Endodermal cell (in vitro differentiated cells): Measurements from ENCODE around the gene PRDM7. TPM values are rescaled to one million over a fixed set of nuclear protein-coding genes. Genes with fewer than 3 reads are reported as not detected.

Experiments
- DNase-seq: peaks from one replicate; pipeline ENCODE4 v3.0.0-alpha.2; 2017
- H3K27ac ChIP-seq: 2 replicates; pipeline ENCODE4 v1.5.1; 2013; ENCODE audit warnings: mild to moderate bottlenecking, low read depth, low read length, moderate library complexity
- H3K27me3 ChIP-seq: 2 replicates; pipeline ENCODE4 v1.6.1; 2013; ENCODE audit warnings: mild to moderate bottlenecking, low read length, moderate library complexity; ENCODE audit not compliant: insufficient read depth, control insufficient read depth, poor library complexity, severe bottlenecking
- H3K36me3 ChIP-seq: 2 replicates; pipeline ENCODE4 v1.7.0; 2013; ENCODE audit warnings: mild to moderate bottlenecking, low read length, moderate library complexity; ENCODE audit not compliant: control insufficient read depth, insufficient read depth
- H3K4me1 ChIP-seq: one replicate; pipeline ENCODE4 v1.7.0; 2013; ENCODE audit warnings: low read length; ENCODE audit not compliant: control insufficient read depth, insufficient read depth
- H3K4me3 ChIP-seq: 2 replicates; pipeline ENCODE4 v1.5.1; 2013; ENCODE audit warnings: mild to moderate bottlenecking, low read length, moderate library complexity
- H3K9ac ChIP-seq: 2 replicates; pipeline ENCODE4 v1.6.1; 2013; ENCODE audit warnings: mild to moderate bottlenecking, low read length, moderate library complexity; ENCODE audit not compliant: poor library complexity, severe bottlenecking; ENCODE audit errors: extremely low read depth
- H3K9me3 ChIP-seq: 2 replicates; pipeline ENCODE4 v1.6.1; 2013; ENCODE audit warnings: mild to moderate bottlenecking, low read length, moderate library complexity; ENCODE audit not compliant: control insufficient read depth
- H3K27ac Mint-ChIP-seq: 2 replicates; pipeline ENCODE4 v1.8.0; 2020; ENCODE audit warnings: mixed read lengths
- H3K27me3 Mint-ChIP-seq: 2 replicates; pipeline ENCODE4 v1.8.0; 2021; ENCODE audit warnings: mild to moderate bottlenecking, mixed read lengths; ENCODE audit not compliant: insufficient read depth
- H3K36me3 Mint-ChIP-seq: 2 replicates; pipeline ENCODE4 v1.8.0; 2020; ENCODE audit warnings: low read depth, mixed read lengths
- H3K4me1 Mint-ChIP-seq: 2 replicates; pipeline ENCODE4 v1.8.0; 2020; ENCODE audit warnings: mixed read lengths
- H3K4me3 Mint-ChIP-seq: 2 replicates; pipeline ENCODE4 v1.8.0; 2020; ENCODE audit warnings: mild to moderate bottlenecking, moderate library complexity, mixed read lengths
- H3K9me3 Mint-ChIP-seq: 2 replicates; pipeline ENCODE4 v1.8.0; 2020; ENCODE audit warnings: mild to moderate bottlenecking, mixed read lengths
- CTCF ChIP-seq: fragments of 200-600 bp; sonication (generic); conservative IDR thresholded peaks from 2 replicates; pipeline ENCODE4 v1.5.0; 2021; ENCODE audit warnings: antibody characterized with exemption, mild to moderate bottlenecking
- WGBS, 2 experiments: methylation state at CpG; one replicate each; pipeline versions ENCODE4 v1.1.5 to v1.1.7; 2013; ENCODE audit warnings: missing lambda C conversion rate in 2 of 2, mixed read lengths in 1 of 2; ENCODE audit not compliant: insufficient coverage in 1 of 2, insufficient read length in 1 of 2; 5-methylcytosine and 5-hydroxymethylcytosine counted together
- total RNA-seq, 2 donors: library from RNA; stranded (reverse); fragmentation: NEBNext Ultra II Directional in 1 of 2; extraction: Animal tissue kit (Norgen Biotek cat#: 25700) in 1 of 2; gene quantifications; 2 replicates in 1 of 2; 3 replicates in 1 of 2; pipeline ENCODE4 v1.2.1, GENCODE V29; 2021

The PRDM7 gene
- total RNA-seq, 2 donors from 2014 or later, result not detected

DNA sequence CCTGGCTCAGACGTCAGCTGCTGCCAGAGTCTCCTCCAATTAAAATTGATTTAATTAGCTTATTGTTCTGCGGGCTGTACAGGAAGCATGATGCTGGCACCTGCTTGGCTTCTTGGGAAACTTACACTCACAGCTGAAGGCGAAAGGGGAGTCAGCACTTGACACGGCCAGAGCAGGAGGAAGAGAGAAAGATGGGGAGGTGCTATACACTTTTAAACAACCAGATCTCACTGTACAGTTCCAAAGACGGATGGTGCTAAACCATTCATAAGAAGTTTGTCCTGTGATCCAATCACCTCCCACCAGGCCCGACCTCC is 1.4 kb upstream of the PRDM7 start:
- Histone ChIP-seq H3K4me1 (no peaks in the 10 kb centered on the region), H3K4me3 (no peak overlapping the region), H3K27ac (no peak overlapping the region), H3K36me3 (no peaks in the 10 kb centered on the region), H3K9ac (no peak overlapping the region), H3K9me3 (no peaks in the 10 kb centered on the region), H3K27me3 (peaks cover 20% of the 10 kb centered on the region)
- H3K4me1 Mint-ChIP-seq, result peaks cover 11% of the 10 kb centered on the region
- H3K27ac Mint-ChIP-seq, result no peak overlapping the region
- peaks cover 90% of the 10 kb centered on the region for H3K27me3 Mint-ChIP-seq
- WGBS, 2 experiments, result 87% methylated on average over 4 to 6 of the region's 6 CpGs
- no peak overlapping the region for H3K4me3 Mint-ChIP-seq
- TF ChIP-seq CTCF, result no peak
- H3K9me3 Mint-ChIP-seq, result no peaks in the 10 kb centered on the region
- no peaks in the 10 kb centered on the region for H3K36me3 Mint-ChIP-seq
- no peak for DNase-seq

DNA sequence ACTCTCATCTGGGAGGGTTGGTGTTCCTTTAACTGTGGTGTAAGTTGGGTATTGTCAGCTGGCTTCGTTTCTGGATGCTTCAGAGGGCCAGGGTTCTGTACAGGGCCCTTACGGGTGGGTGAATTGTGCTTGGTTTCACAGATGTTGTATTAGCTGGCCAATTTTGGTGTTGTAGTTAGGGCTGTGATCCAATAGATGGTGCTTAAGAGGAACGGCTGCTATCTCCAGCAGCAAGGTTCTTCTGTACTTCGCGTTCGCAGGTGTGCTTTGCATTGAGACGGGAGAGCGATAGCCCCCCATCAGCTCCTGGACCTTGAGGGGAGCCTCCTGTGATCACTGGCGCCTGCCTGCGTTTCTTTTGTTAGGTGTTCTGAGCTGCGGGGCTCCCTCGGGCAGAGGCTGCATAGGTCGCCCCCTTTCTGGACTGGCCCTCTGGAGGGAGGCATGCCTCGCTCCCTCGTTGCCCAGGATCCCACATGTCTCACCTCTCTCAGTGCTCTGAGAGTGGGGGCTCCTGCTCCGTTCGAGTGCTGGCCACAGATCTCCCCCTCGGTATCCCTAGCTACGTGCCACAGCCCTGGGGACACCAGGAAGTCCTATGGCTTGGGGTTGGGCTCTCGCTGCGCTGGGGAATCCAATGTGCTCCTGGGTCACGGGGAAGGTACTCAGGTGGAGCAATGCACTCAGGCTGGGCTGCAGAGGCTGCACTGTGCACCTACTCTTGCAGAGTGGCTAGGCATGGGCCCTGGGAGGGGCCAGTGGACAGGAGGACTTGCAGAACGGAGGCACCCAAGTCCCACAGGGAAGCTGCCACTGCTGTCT is 837 bp upstream of the PRDM7 start:
- Mint-ChIP-seq H3K27me3 (peaks cover 86% of the 10 kb centered on the region), H3K4me1 (peaks cover 11% of the 10 kb centered on the region), H3K4me3 (peak overlapping the region; percentile 59), H3K36me3 (no peaks in the 10 kb centered on the region), H3K27ac (peak overlapping the region; percentile 86), H3K9me3 (no peaks in the 10 kb centered on the region)
- 71 to 79% methylated on average over 15 to 23 of the region's 23 CpGs for WGBS, 2 experiments
- Histone ChIP-seq H3K4me3 (peak overlapping the region; percentile 82), H3K27me3 (peaks cover 20% of the 10 kb centered on the region), H3K27ac (no peak overlapping the region), H3K36me3 (no peaks in the 10 kb centered on the region), H3K4me1 (no peaks in the 10 kb centered on the region), H3K9ac (no peak overlapping the region), H3K9me3 (no peaks in the 10 kb centered on the region)
- DNase-seq, result peak; percentile 60
- peak; percentile 47 for TF ChIP-seq CTCF

DNA sequence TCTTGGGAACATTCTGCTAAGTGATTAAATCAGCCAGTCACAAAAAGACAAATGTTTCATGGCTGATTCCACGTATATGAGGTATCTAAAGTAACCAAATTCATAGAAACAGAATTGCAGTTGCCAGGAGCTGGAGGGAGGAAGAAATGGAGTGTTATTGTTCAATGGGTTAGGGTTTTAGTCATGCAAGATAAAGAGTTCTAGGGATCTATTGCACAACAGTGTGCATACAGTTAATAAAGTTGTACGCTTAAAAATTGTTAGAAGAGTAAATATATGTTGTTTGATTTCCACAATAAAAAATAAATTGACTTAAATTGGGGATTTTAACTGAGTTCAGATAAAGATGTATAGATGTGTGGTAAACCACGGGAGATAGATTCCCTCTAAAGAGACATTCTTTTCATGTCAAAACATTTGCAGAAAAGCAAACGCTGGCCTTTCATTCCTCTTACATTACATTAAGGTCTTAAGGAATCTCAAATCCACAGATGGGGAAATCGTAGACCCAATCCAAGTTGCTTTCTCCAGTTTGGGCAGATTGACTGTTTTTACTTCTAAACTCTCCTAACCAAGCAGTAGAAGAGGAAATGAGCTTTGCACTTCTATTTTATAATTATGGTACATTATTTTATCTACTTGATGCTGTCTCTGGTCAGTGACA is 4.6 kb downstream of the PRDM7 start:
- peaks cover 82% of the 10 kb centered on the region for H3K27me3 Mint-ChIP-seq
- DNase-seq, result no peak
- Histone ChIP-seq H3K27me3 (peaks cover 15% of the 10 kb centered on the region), H3K9ac (no peak overlapping the region), H3K4me1 (no peaks in the 10 kb centered on the region), H3K4me3 (no peak overlapping the region), H3K9me3 (peaks cover 6% of the 10 kb centered on the region), H3K36me3 (no peaks in the 10 kb centered on the region), H3K27ac (no peak overlapping the region)
- peaks cover 2% of the 10 kb centered on the region for H3K4me1 Mint-ChIP-seq
- H3K4me3 Mint-ChIP-seq, result no peak overlapping the region
- H3K27ac Mint-ChIP-seq, result no peak overlapping the region
- H3K36me3 Mint-ChIP-seq, result no peaks in the 10 kb centered on the region
- TF ChIP-seq CTCF, result no peak
- WGBS, 2 experiments, result 82 to 84% methylated on average over 2 to 5 of the region's 5 CpGs
- peaks cover 11% of the 10 kb centered on the region for H3K9me3 Mint-ChIP-seq
